T-cell (primary cell): ENCODE results near the gene RAB27B. TPM values are rescaled to one million over a fixed set of nuclear protein-coding genes. Genes with fewer than 3 reads are reported as not detected.
A peak's percentile ranks its signal among the peaks of the same experiment; 100 is the strongest.
"Not testable (repeated sequence)": the region's sequence is repeated elsewhere in the genome, so short reads cannot be mapped to it uniquely, and the experiment has no call there.

Experiments used
- ATAC-seq, 4 experiments: fragments of 200-7000 bp in 3 of 4; fragments of 150-1000 bp in 1 of 4; cut with Tn5 transposase; replicated peaks in 1 of 4; 1 replicate in 3 of 4; 2 replicates in 1 of 4; pipeline ENCODE4 v1.10.0; 2021; ENCODE audit warnings: moderate library complexity in 3 of 4, mild to moderate bottlenecking in 2 of 4, moderate number of reproducible peaks in 1 of 4
- CTCF ChIA-PET, 2 donors: fragments of 300-600 bp; sonication (Branson Sonifier 250); formaldehyde crosslinking; loops; one replicate each; lab custom pipeline; 2022; ENCODE audit warnings: antibody characterized with exemption in 2 of 2; lab: Charles Lee
- POLR2A ChIA-PET, 2 donors: fragments of 300-600 bp; sonication (Branson Sonifier 250); formaldehyde crosslinking; loops; one replicate each; lab custom pipeline; 2022; ENCODE audit warnings: antibody characterized with exemption in 2 of 2; lab: Charles Lee
- DNase-seq, 35 experiments: peaks; one replicate each; pipeline versions ENCODE4 v3.0.0 to v3.0.0-alpha.2; 2013 to 2023
- H3K27ac ChIP-seq: one replicate; pipeline ENCODE4 v1.5.1; 2013; ENCODE audit warnings: low read length
- H3K27me3 ChIP-seq, 2 experiments: replicated peaks in 1 of 2; 1 replicate in 1 of 2; 2 replicates in 1 of 2; pipeline versions ENCODE4 v1.6.1 to v1.7.0; 2013; ENCODE audit warnings: low read length in 1 of 2, mixed read lengths in 1 of 2; ENCODE audit not compliant: control insufficient read depth in 2 of 2, insufficient read depth in 2 of 2; ENCODE audit errors: extremely low read depth in 1 of 2
- H3K36me3 ChIP-seq, 2 donors: 1 replicate in 1 of 2; 2 replicates in 1 of 2; pipeline versions ENCODE4 v1.6.1 to v1.7.0; 2013; ENCODE audit warnings: low read length in 1 of 2; ENCODE audit not compliant: control insufficient read depth in 2 of 2, insufficient read depth in 1 of 2; ENCODE audit errors: extremely low read depth in 1 of 2
- H3K4me1 ChIP-seq, 2 experiments: 1 replicate in 1 of 2; 2 replicates in 1 of 2; pipeline versions ENCODE4 v1.6.1 to v1.7.0; 2013; ENCODE audit warnings: low read length in 2 of 2, mixed read lengths in 1 of 2; ENCODE audit not compliant: insufficient read depth in 2 of 2, control insufficient read depth in 1 of 2; ENCODE audit errors: extremely low read depth in 1 of 2
- H3K4me3 ChIP-seq, 2 donors: 1 replicate in 1 of 2; 2 replicates in 1 of 2; pipeline versions ENCODE4 v1.5.1 to v1.7.0; 2013; ENCODE audit warnings: mild to moderate bottlenecking in 2 of 2, low read length in 1 of 2, moderate library complexity in 1 of 2; ENCODE audit not compliant: control insufficient read depth in 1 of 2; ENCODE audit errors: extremely low read depth in 1 of 2
- H3K9me3 ChIP-seq: 2 replicates; pipeline ENCODE4 v1.7.0; 2013
- H3K27ac Mint-ChIP-seq, 2 donors: one replicate each; pipeline ENCODE4 v1.8.0; 2020 to 2021; ENCODE audit warnings: mild to moderate bottlenecking in 2 of 2, mixed read lengths in 2 of 2
- H3K27me3 Mint-ChIP-seq, 2 donors: one replicate each; pipeline ENCODE4 v1.8.0; 2021 to 2022; ENCODE audit warnings: mixed read lengths in 2 of 2
- H3K36me3 Mint-ChIP-seq: one replicate; pipeline ENCODE4 v1.8.0; 2021; ENCODE audit warnings: mixed read lengths
- H3K4me1 Mint-ChIP-seq, 3 donors: one replicate each; pipeline ENCODE4 v1.8.0; 2020 to 2022; ENCODE audit warnings: mixed read lengths in 3 of 3, mild to moderate bottlenecking in 1 of 3
- H3K4me3 Mint-ChIP-seq, 3 donors: one replicate each; pipeline ENCODE4 v1.8.0; 2020 to 2022; ENCODE audit warnings: mild to moderate bottlenecking in 3 of 3, mixed read lengths in 3 of 3, moderate library complexity in 3 of 3
- H3K9me3 Mint-ChIP-seq, 3 donors: one replicate each; pipeline ENCODE4 v1.8.0; 2020 to 2022; ENCODE audit warnings: mixed read lengths in 3 of 3
- WGBS: methylation state at CpG from one replicate; pipeline ENCODE4 v1.1.5; 2013; ENCODE audit warnings: missing lambda C conversion rate; ENCODE audit not compliant: insufficient coverage; 5-methylcytosine and 5-hydroxymethylcytosine counted together
- total RNA-seq, 35 experiments: library from RNA in 6 of 35; stranded (reverse) in 6 of 35; fragments of 120-200 nt in 1 of 35; gene quantifications; one replicate each; pipeline versions ENCODE4 v1.2.1 to v1.2.4 and lab custom pipeline; 2013 to 2026

The RAB27B gene
- total RNA-seq, 5 donors from 2014 or later (not counting 1 experiment from before 2014, with no cell fraction given): 2.6 to 4.3 (median 3.0) TPM

- Histone ChIP-seq H3K9me3 (no peaks in the 10 kb centered on the region), H3K4me3 (no peak overlapping the region), H3K27ac (no peak overlapping the region), H3K4me1 (peaks cover 0 to 2% of the 10 kb centered on the region in 2 experiments), H3K27me3 (no peaks in the 10 kb centered on the region), H3K36me3 (no peaks in the 10 kb centered on the region)
- H3K27me3 Mint-ChIP-seq: no peaks in the 10 kb centered on the region
- CTCF ChIA-PET: no interaction called here
- H3K4me3 Mint-ChIP-seq: peak overlapping the region in 1 of 3 donors; percentile 10
- POLR2A ChIA-PET: no interaction called here
- peaks cover 5% of the 10 kb centered on the region for H3K36me3 Mint-ChIP-seq
- H3K9me3 Mint-ChIP-seq: no peaks in the 10 kb centered on the region
- ATAC-seq: peak in 1 of 4 experiments; percentile 16
- peak overlapping the region in 1 of 2 donors; percentile 1 for H3K27ac Mint-ChIP-seq
- DNase-seq: no peak
- H3K4me1 Mint-ChIP-seq: peaks cover 10 to 16% (median 15%) of the 10 kb centered on the region in 3 donors
- no CpG with 5 or more reads among the region's 6 CpGs for WGBS
Observed at GRCh38 chr18:54852780-54853675, 24.8 kb downstream of the RAB27B start.

- H3K4me1 ChIP-seq, H3K27me3 Mint-ChIP-seq, H3K9me3 ChIP-seq, H3K27me3 ChIP-seq, H3K27ac Mint-ChIP-seq, CTCF ChIA-PET, H3K4me3 ChIP-seq, DNase-seq, ATAC-seq, POLR2A ChIA-PET, H3K27ac ChIP-seq, H3K36me3 Mint-ChIP-seq, H3K36me3 ChIP-seq, H3K9me3 Mint-ChIP-seq, H3K4me3 Mint-ChIP-seq: not testable (repeated sequence)
- H3K4me1 Mint-ChIP-seq: peaks cover 10 to 16% (median 15%) of the 10 kb centered on the region in 3 donors
- WGBS: 100% methylated on average over 3 of the region's 3 CpGs
Observed at GRCh38 chr18:54855050-54855449, 26.8 kb downstream of the RAB27B start.

GRCh38 chr18:54856105-54856646 is 27.9 kb downstream of the RAB27B start:
- DNase-seq (no peak), ATAC-seq (no peak)
- no peaks in the 10 kb centered on the region for H3K9me3 Mint-ChIP-seq
- Histone ChIP-seq H3K4me1 (peaks cover 0 to 2% of the 10 kb centered on the region in 2 experiments), H3K9me3 (no peaks in the 10 kb centered on the region), H3K36me3 (no peaks in the 10 kb centered on the region), H3K4me3 (no peak overlapping the region), H3K27ac (no peak overlapping the region), H3K27me3 (no peaks in the 10 kb centered on the region)
- H3K27me3 Mint-ChIP-seq: no peaks in the 10 kb centered on the region
- WGBS: 41% methylated on average over 2 of the region's 2 CpGs
- peaks cover 10 to 21% (median 15%) of the 10 kb centered on the region in 3 donors for H3K4me1 Mint-ChIP-seq
- ChIA-PET CTCF (no interaction called here), POLR2A (no interaction called here)
- H3K4me3 Mint-ChIP-seq: no peak overlapping the region
- H3K36me3 Mint-ChIP-seq: peaks cover 5% of the 10 kb centered on the region
- no peak overlapping the region for H3K27ac Mint-ChIP-seq

GRCh38 chr18:54857499-54857898 is 29.2 kb downstream of the RAB27B start:
- Mint-ChIP-seq H3K27me3 (no peaks in the 10 kb centered on the region), H3K36me3 (peaks cover 5% of the 10 kb centered on the region), H3K4me3 (no peak overlapping the region), H3K9me3 (no peaks in the 10 kb centered on the region), H3K4me1 (peaks cover 8 to 18% (median 8%) of the 10 kb centered on the region in 3 donors), H3K27ac (no peak overlapping the region)
- DNase-seq (no peak), ATAC-seq (no peak)
- Histone ChIP-seq H3K27ac (no peak overlapping the region), H3K27me3 (no peaks in the 10 kb centered on the region), H3K9me3 (no peaks in the 10 kb centered on the region), H3K36me3 (no peaks in the 10 kb centered on the region), H3K4me3 (no peak overlapping the region), H3K4me1 (peaks cover 0 to 2% of the 10 kb centered on the region in 2 experiments)
- CTCF ChIA-PET: no interaction called here
- WGBS: no CpG with 5 or more reads among the region's 3 CpGs
- POLR2A ChIA-PET: no interaction called here

GRCh38 chr18:54859667-54860421 is 31.6 kb downstream of the RAB27B start:
- H3K36me3 Mint-ChIP-seq: peaks cover 5% of the 10 kb centered on the region
- Histone ChIP-seq H3K4me1 (no peaks in the 10 kb centered on the region), H3K4me3 (no peak overlapping the region), H3K9me3 (no peaks in the 10 kb centered on the region), H3K27me3 (no peaks in the 10 kb centered on the region), H3K36me3 (no peaks in the 10 kb centered on the region), H3K27ac (no peak overlapping the region)
- no peaks in the 10 kb centered on the region for H3K9me3 Mint-ChIP-seq
- no peak overlapping the region for H3K27ac Mint-ChIP-seq
- H3K27me3 Mint-ChIP-seq: no peaks in the 10 kb centered on the region
- 69% methylated on average over 7 of the region's 9 CpGs for WGBS
- H3K4me3 Mint-ChIP-seq: no peak overlapping the region
- ATAC-seq (no peak), DNase-seq (no peak)
- CTCF ChIA-PET: no interaction called here
- POLR2A ChIA-PET: interaction anchor here in 1 of 2 donors (0.6 kb wide), 1 partner anchor 12 kb away, joined by 7 read pairs; no protein-coding TSS in a partner anchor
- H3K4me1 Mint-ChIP-seq: peaks cover 0 to 7% (median 0%) of the 10 kb centered on the region in 3 donors

- WGBS: no CpG with 5 or more reads among the region's 1 CpG
- Mint-ChIP-seq H3K4me1 (peaks cover 0 to 7% (median 0%) of the 10 kb centered on the region in 3 donors), H3K27ac (no peak overlapping the region), H3K9me3 (no peaks in the 10 kb centered on the region), H3K4me3 (no peak overlapping the region), H3K27me3 (no peaks in the 10 kb centered on the region), H3K36me3 (peaks cover 2% of the 10 kb centered on the region)
- no peaks in the 10 kb centered on the region for H3K4me1 ChIP-seq
- no peak overlapping the region for H3K4me3 ChIP-seq
- no peaks in the 10 kb centered on the region for H3K27me3 ChIP-seq
- H3K27ac ChIP-seq: no peak overlapping the region
- no peaks in the 10 kb centered on the region for H3K9me3 ChIP-seq
- H3K36me3 ChIP-seq: no peaks in the 10 kb centered on the region
- DNase-seq (no peak), ATAC-seq (no peak)
- ChIA-PET POLR2A (no interaction called here), CTCF (no interaction called here)
Observed at GRCh38 chr18:54860941-54861340, 32.7 kb downstream of the RAB27B start.
